ENCODE data around the gene STOML1.

The STOML1 gene

DNA sequence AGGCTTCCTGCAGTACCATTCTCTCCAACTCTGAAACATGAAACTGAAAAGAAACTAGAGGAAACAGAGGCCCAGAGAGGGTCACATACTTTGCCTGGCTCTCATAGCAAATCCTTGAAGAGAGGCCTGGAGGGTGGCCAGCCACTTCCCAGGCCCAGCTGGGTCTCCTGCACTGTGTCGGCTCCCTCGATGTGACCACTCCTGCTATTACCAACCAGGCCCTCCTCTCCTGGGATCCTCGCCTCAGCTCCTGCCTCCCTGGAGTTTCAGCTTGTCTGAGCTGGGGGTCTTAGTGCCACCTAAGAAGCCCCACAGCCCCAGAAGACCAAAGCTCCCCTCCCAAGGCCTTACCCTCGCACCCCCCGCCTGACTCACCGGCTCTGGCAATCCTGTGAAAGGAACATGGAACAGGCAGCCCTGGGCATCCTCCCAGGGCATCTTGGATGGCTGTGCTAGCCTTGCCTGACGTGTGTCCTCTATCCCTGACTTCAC, 61.3 kb downstream of the STOML1 start:
- no peaks in the 10 kb centered on the region for H4K20me1 ChIP-seq (ENCODE audit: insufficient read depth, low read length)
- no peak overlapping the region for H2AFZ ChIP-seq (ENCODE audit: low read depth, low read length)
- H3K36me3 ChIP-seq (replicated peaks; ENCODE audit: low read depth, low read length) = no peaks in the 10 kb centered on the region
- H3K4me3 ChIP-seq (ENCODE audit: low read length) = no peak overlapping the region
- TF ChIP-seq, protein P1, sequence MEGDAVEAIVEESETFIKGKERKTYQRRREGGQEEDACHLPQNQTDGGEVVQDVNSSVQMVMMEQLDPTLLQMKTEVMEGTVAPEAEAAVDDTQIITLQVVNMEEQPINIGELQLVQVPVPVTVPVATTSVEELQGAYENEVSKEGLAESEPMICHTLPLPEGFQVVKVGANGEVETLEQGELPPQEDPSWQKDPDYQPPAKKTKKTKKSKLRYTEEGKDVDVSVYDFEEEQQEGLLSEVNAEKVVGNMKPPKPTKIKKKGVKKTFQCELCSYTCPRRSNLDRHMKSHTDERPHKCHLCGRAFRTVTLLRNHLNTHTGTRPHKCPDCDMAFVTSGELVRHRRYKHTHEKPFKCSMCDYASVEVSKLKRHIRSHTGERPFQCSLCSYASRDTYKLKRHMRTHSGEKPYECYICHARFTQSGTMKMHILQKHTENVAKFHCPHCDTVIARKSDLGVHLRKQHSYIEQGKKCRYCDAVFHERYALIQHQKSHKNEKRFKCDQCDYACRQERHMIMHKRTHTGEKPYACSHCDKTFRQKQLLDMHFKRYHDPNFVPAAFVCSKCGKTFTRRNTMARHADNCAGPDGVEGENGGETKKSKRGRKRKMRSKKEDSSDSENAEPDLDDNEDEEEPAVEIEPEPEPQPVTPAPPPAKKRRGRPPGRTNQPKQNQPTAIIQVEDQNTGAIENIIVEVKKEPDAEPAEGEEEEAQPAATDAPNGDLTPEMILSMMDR (IDR thresholded peaks at IDR 0.05; ENCODE audit: low read depth, low read length) = no peak
- no peak for TF ChIP-seq EZH2phosphoT487 (IDR thresholded peaks at IDR 0.05; ENCODE audit: low read depth)
- H3K79me2 ChIP-seq (ENCODE audit: low read length) = no peaks in the 10 kb centered on the region
- no peaks in the 10 kb centered on the region for H3K27me3 ChIP-seq (ENCODE audit: low read depth, low read length)
- no peaks in the 10 kb centered on the region for H3K4me1 ChIP-seq (ENCODE audit: low read length)
- H3K4me2 ChIP-seq (ENCODE audit: low read length) = no peak overlapping the region
- H3K27ac ChIP-seq (ENCODE audit: low read length) = no peak overlapping the region
- no peaks in the 10 kb centered on the region for H3K9me3 ChIP-seq (ENCODE audit: insufficient read depth, low read length)
- no peak overlapping the region for H3K9ac ChIP-seq (ENCODE audit: low read length)

DNA sequence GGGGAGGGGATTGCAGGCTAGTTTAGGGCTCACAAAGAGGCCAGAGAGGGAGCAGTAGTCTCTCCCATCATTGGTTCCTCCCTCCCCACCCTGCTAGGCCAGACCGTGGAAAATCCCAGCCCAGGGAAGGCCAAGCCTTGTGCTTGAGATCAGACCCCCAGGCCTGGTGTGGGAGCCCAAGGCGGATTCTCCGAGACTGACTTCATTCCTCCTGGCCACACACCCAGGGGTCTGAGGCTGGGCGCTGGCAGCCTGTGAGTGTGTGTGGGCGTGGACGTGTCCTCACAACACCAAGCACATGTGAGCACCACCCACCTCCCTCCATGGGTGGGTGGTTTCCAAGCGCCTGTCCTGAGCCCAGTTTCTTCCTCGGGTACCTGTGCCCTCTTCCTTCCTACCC, 61.7 kb downstream of the STOML1 start:
- no peak overlapping the region for H3K9ac ChIP-seq (ENCODE audit: low read length)
- no peaks in the 10 kb centered on the region for H3K79me2 ChIP-seq (ENCODE audit: low read length)
- no peak overlapping the region for H3K4me3 ChIP-seq (ENCODE audit: low read length)
- no peak overlapping the region for H3K4me2 ChIP-seq (ENCODE audit: low read length)
- H3K9me3 ChIP-seq (ENCODE audit: insufficient read depth, low read length) = no peaks in the 10 kb centered on the region
- no peaks in the 10 kb centered on the region for H3K27me3 ChIP-seq (ENCODE audit: low read depth, low read length)
- H2AFZ ChIP-seq (ENCODE audit: low read depth, low read length) = no peak overlapping the region
- H3K4me1 ChIP-seq (ENCODE audit: low read length) = no peaks in the 10 kb centered on the region
- TF ChIP-seq, protein P1 (IDR thresholded peaks at IDR 0.05; ENCODE audit: low read depth, low read length) = no peak
- no peaks in the 10 kb centered on the region for H4K20me1 ChIP-seq (ENCODE audit: insufficient read depth, low read length)
- no peak overlapping the region for H3K27ac ChIP-seq (ENCODE audit: low read length)
- H3K36me3 ChIP-seq (replicated peaks; ENCODE audit: low read depth, low read length) = no peaks in the 10 kb centered on the region

DNA sequence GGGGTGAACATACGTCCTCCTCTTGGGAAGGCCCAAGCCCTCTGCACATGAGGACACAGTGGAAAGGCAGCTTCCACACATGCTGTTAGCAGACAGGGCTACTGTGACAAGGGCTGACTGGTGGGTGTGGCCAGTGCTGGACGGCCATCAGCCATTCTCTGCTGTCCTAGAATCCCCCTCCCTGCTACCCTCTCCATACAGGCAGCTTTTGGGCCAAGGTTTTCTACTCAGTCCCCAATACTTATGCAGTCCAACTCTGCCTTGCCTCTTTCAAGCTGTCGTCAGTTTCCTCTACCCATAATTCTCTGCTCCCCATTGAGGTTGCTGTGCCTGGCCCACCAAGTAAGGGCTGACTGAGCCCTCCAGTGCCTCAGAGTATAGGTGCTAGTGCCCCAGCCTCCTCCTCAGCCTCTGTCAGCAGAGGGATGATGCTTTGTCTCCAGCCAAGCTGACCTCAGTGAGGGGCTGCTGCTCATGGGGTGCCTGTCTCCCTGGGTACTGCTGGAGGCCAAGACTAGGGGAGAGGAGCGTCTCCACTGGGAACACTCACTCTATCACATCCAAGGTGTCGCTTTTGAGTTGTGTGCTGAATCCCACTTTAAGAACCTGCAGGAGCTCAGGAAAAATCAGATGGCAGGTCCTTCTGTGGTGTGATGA, 63.0 kb downstream of the STOML1 start:
- H3K4me2 ChIP-seq (ENCODE audit: low read length) = no peak overlapping the region
- no peak overlapping the region for H3K9ac ChIP-seq (ENCODE audit: low read length)
- 0 out of 2 replicates have a peak overlapping the region, but pooled peaks have one; percentile 14 for H2AFZ ChIP-seq (ENCODE audit: low read depth, low read length)
- no peaks in the 10 kb centered on the region for H4K20me1 ChIP-seq (ENCODE audit: insufficient read depth, low read length)
- H3K4me1 ChIP-seq (ENCODE audit: low read length) = peaks cover under 1% of the 10 kb centered on the region; the same call in 1 of the 2 replicates
- no peaks in the 10 kb centered on the region for H3K79me2 ChIP-seq (ENCODE audit: low read length)
- no peak overlapping the region for H3K27ac ChIP-seq (ENCODE audit: low read length)
- no peaks in the 10 kb centered on the region for H3K27me3 ChIP-seq (ENCODE audit: low read depth, low read length)
- TF ChIP-seq, protein P1 (IDR thresholded peaks at IDR 0.05; ENCODE audit: low read depth, low read length) = no peak
- no peak for TF ChIP-seq EZH2phosphoT487 (IDR thresholded peaks at IDR 0.05; ENCODE audit: low read depth)
- no peaks in the 10 kb centered on the region for H3K36me3 ChIP-seq (replicated peaks; ENCODE audit: low read depth, low read length)
- H3K4me3 ChIP-seq (ENCODE audit: low read length) = no peak overlapping the region
- H3K9me3 ChIP-seq (ENCODE audit: insufficient read depth, low read length) = no peaks in the 10 kb centered on the region

Data from OCI-LY3 (cell line).